ENCODE measurements around the gene EIF4H.

EIF4H gene

DNA sequence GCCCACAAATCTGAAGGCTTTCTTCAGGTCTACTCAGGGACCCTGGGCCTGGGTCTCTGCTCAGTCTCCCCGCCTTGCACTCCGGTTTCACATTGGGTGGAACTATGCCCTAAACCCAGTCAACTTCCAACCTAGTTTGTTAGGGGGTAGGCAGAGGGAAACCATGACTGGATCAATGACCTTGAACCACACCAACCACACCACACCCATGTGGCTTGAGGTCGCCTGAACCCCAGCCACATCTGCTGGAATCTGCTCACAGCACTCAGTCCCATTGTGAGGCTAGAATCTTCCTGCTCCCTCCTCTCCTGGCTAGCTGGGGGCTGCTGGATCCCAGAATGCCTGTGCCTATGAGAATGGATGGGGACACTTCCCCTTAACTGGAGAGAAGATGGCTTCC, 62.1 kb downstream of the EIF4H start:
- Histone ChIP-seq H3K4me2 (ENCODE audit: low read length) (no peak overlapping the region), H3K36me3 (ENCODE audit: control insufficient read depth, low read length) (peaks cover 99% of the 10 kb centered on the region), H3F3A (ENCODE audit: control insufficient read depth, insufficient read depth) (peaks cover 38% of the 10 kb centered on the region), H3K4me3 (ENCODE audit: low read length) (no peak overlapping the region), H3K9me2 (replicated peaks; ENCODE audit: control insufficient read depth, low read length) (no peaks in the 10 kb centered on the region), H3K9me3 (ENCODE audit: control insufficient read depth, insufficient read depth, low read length) (no peaks in the 10 kb centered on the region), H4K20me1 (ENCODE audit: control insufficient read depth, insufficient read depth, low read depth, low read length) (peaks cover 18% of the 10 kb centered on the region; the same call in 1 of the 2 replicates), H3K27me3 (ENCODE audit: control insufficient read depth, low read length) (no peaks in the 10 kb centered on the region), H3K79me2 (ENCODE audit: control insufficient read depth, low read length) (peaks cover 43% of the 10 kb centered on the region), H3K27ac (ENCODE audit: low read depth, low read length) (no peak overlapping the region; the same call in 1 of the 2 replicates), H3K4me1 (ENCODE audit: control insufficient read depth, low read length) (peaks cover 71% of the 10 kb centered on the region)
- no peak for TF ChIP-seq EZH2phosphoT487 (IDR thresholded peaks at IDR 0.05; ENCODE audit: borderline replicate concordance, low read length)
- TF ChIP-seq, protein P1, sequence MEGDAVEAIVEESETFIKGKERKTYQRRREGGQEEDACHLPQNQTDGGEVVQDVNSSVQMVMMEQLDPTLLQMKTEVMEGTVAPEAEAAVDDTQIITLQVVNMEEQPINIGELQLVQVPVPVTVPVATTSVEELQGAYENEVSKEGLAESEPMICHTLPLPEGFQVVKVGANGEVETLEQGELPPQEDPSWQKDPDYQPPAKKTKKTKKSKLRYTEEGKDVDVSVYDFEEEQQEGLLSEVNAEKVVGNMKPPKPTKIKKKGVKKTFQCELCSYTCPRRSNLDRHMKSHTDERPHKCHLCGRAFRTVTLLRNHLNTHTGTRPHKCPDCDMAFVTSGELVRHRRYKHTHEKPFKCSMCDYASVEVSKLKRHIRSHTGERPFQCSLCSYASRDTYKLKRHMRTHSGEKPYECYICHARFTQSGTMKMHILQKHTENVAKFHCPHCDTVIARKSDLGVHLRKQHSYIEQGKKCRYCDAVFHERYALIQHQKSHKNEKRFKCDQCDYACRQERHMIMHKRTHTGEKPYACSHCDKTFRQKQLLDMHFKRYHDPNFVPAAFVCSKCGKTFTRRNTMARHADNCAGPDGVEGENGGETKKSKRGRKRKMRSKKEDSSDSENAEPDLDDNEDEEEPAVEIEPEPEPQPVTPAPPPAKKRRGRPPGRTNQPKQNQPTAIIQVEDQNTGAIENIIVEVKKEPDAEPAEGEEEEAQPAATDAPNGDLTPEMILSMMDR (IDR thresholded peaks at IDR 0.05; ENCODE audit: low read depth, low read length, poor library complexity, severe bottlenecking), result no peak

GRCh38 chr7:74240482-74240881, 66.3 kb downstream of the EIF4H start:
- Histone ChIP-seq H3K36me3 (ENCODE audit: control insufficient read depth, low read length) (peaks cover 97% of the 10 kb centered on the region), H3K79me2 (ENCODE audit: control insufficient read depth, low read length) (peaks cover 58% of the 10 kb centered on the region), H3K9me3 (ENCODE audit: control insufficient read depth, insufficient read depth, low read length) (no peaks in the 10 kb centered on the region), H4K20me1 (ENCODE audit: control insufficient read depth, insufficient read depth, low read depth, low read length) (peaks cover 14% of the 10 kb centered on the region; the same call in 1 of the 2 replicates), H3K27ac (ENCODE audit: low read depth, low read length) (peak overlapping the region; percentile 78; the same call in 1 of the 2 replicates), H3K27me3 (ENCODE audit: control insufficient read depth, low read length) (no peaks in the 10 kb centered on the region), H3K9me2 (replicated peaks; ENCODE audit: control insufficient read depth, low read length) (no peaks in the 10 kb centered on the region), H3K4me2 (ENCODE audit: low read length) (no peak overlapping the region), H3K4me3 (ENCODE audit: low read length) (no peak overlapping the region), H3K4me1 (ENCODE audit: control insufficient read depth, low read length) (peaks cover 73% of the 10 kb centered on the region), H3F3A (ENCODE audit: control insufficient read depth, insufficient read depth) (peaks cover 33% of the 10 kb centered on the region)
- TF ChIP-seq, protein P1 (IDR thresholded peaks at IDR 0.05; ENCODE audit: low read depth, low read length, poor library complexity, severe bottlenecking), result no peak
- TF ChIP-seq EZH2phosphoT487 (IDR thresholded peaks at IDR 0.05; ENCODE audit: borderline replicate concordance, low read length), result no peak

- no peak for TF ChIP-seq EZH2phosphoT487 (IDR thresholded peaks at IDR 0.05; ENCODE audit: borderline replicate concordance, low read length)
- TF ChIP-seq, protein P1 (IDR thresholded peaks at IDR 0.05; ENCODE audit: low read depth, low read length, poor library complexity, severe bottlenecking), result no peak
- Histone ChIP-seq H3K79me2 (ENCODE audit: control insufficient read depth, low read length) (peaks cover 62% of the 10 kb centered on the region), H3K36me3 (ENCODE audit: control insufficient read depth, low read length) (peaks cover 91% of the 10 kb centered on the region), H3K4me3 (ENCODE audit: low read length) (peak overlapping the region; percentile 64), H3K4me1 (ENCODE audit: control insufficient read depth, low read length) (peaks cover 62% of the 10 kb centered on the region), H3K4me2 (ENCODE audit: low read length) (peak overlapping the region; percentile 86), H3K9me2 (replicated peaks; ENCODE audit: control insufficient read depth, low read length) (no peaks in the 10 kb centered on the region), H3F3A (ENCODE audit: control insufficient read depth, insufficient read depth) (peaks cover 35% of the 10 kb centered on the region), H3K27ac (ENCODE audit: low read depth, low read length) (peak overlapping the region; percentile 78), H4K20me1 (ENCODE audit: control insufficient read depth, insufficient read depth, low read depth, low read length) (peaks cover 14% of the 10 kb centered on the region; the same call in 1 of the 2 replicates), H3K9me3 (ENCODE audit: control insufficient read depth, insufficient read depth, low read length) (no peaks in the 10 kb centered on the region), H3K27me3 (ENCODE audit: control insufficient read depth, low read length) (no peaks in the 10 kb centered on the region)
Observed at GRCh38 chr7:74242122-74242443, 67.9 kb downstream of the EIF4H start.

Measured in DOHH2 (cell line).